H1 (cell line): ENCODE measurements around the gene FAM163A. TPM values are rescaled to one million over a fixed set of nuclear protein-coding genes. Genes with fewer than 3 reads are reported as not detected.

ENCODE experiments used
- CTCF ChIA-PET: fragments of 300-600 bp; sonication (Branson Sonifier 250); formaldehyde crosslinking; loops from one replicate; lab custom pipeline; 2021; ENCODE audit not compliant: partially characterized antibody; lab: Charles Lee
- POLR2A ChIA-PET: fragments of 300-600 bp; sonication (Branson Sonifier 250); formaldehyde crosslinking; loops from one replicate; lab custom pipeline; 2021; ENCODE audit warnings: inconsistent platforms; ENCODE audit not compliant: partially characterized antibody; lab: Charles Lee
- DNase-seq, 2 experiments: peaks; one replicate each; pipeline versions ENCODE4 v3.0.0 to v3.0.0-alpha.2; 2010 to 2022; ENCODE audit warnings: low spot score in 2 of 2, low read depth in 1 of 2, mixed read lengths in 1 of 2
- FAIRE-seq: peaks from 2 replicates; lab custom pipeline; 2011; peaks lifted over from hg19 to GRCh38; lab: Jason Lieb, UNC
- H2AFZ ChIP-seq: 2 replicates; pipeline ENCODE4 v1.8.1; 2012; ENCODE audit warnings: low read length, inconsistent platforms
- H2AK5ac ChIP-seq: 2 replicates; pipeline ENCODE4 v1.6.1; 2013; ENCODE audit warnings: low read depth, low read length
- H2BK120ac ChIP-seq: replicated peaks from 2 replicates; pipeline ENCODE3; 2013; ENCODE audit warnings: low read depth, low read length, inconsistent platforms
- H2BK12ac ChIP-seq: 2 replicates; pipeline ENCODE4 v1.6.1; 2013; ENCODE audit warnings: low read depth, low read length
- H2BK15ac ChIP-seq: 2 replicates; pipeline ENCODE4 v1.6.1; 2013; ENCODE audit warnings: low read length
- H2BK20ac ChIP-seq: 2 replicates; pipeline ENCODE4 v1.6.1; 2013; ENCODE audit warnings: low read length
- H2BK5ac ChIP-seq: 2 replicates; pipeline ENCODE4 v1.6.1; 2013; ENCODE audit warnings: low read depth, low read length
- H3K14ac ChIP-seq: 2 replicates; pipeline ENCODE4 v1.6.1; 2013; ENCODE audit warnings: inconsistent platforms; ENCODE audit not compliant: insufficient read length
- H3K18ac ChIP-seq: 2 replicates; pipeline ENCODE4 v1.6.1; 2013; ENCODE audit warnings: low read length; ENCODE audit errors: extremely low read depth
- H3K23ac ChIP-seq: 2 replicates; pipeline ENCODE4 v1.6.1; 2013; ENCODE audit warnings: inconsistent platforms; ENCODE audit not compliant: insufficient read length
- H3K23me2 ChIP-seq: 2 replicates; pipeline ENCODE4 v1.6.1; 2013; ENCODE audit warnings: low read depth, low read length
- H3K27ac ChIP-seq: 2 replicates; pipeline ENCODE4 v1.6.1; 2011; ENCODE audit warnings: low read depth, low read length, inconsistent platforms
- H3K27me3 ChIP-seq, 4 experiments: replicated peaks in 1 of 4; 1 replicate in 1 of 4; 2 replicates in 3 of 4; pipeline versions ENCODE4 v1.6.1 to v1.8.1; 2011 to 2013; ENCODE audit warnings: low read length in 3 of 4, mild to moderate bottlenecking in 3 of 4, inconsistent platforms in 2 of 4, mixed read lengths in 2 of 4, moderate library complexity in 1 of 4; ENCODE audit not compliant: control insufficient read depth in 3 of 4, insufficient read depth in 3 of 4; ENCODE audit errors: extremely low read depth in 1 of 4
- H3K36me3 ChIP-seq, 4 experiments: 2 replicates each; pipeline versions ENCODE4 v1.6.1 to v1.8.1; 2011 to 2013; ENCODE audit warnings: mild to moderate bottlenecking in 4 of 4, low read length in 3 of 4, moderate library complexity in 2 of 4, control low read depth in 1 of 4, inconsistent platforms in 1 of 4; ENCODE audit not compliant: insufficient read depth in 4 of 4, control insufficient read depth in 2 of 4
- H3K4ac ChIP-seq: replicated peaks from 2 replicates; pipeline ENCODE3; 2013; ENCODE audit warnings: low read length, low read depth, mixed read lengths, inconsistent platforms; ENCODE audit not compliant: insufficient read length
- H3K4me1 ChIP-seq, 4 experiments: replicated peaks in 1 of 4; 1 replicate in 1 of 4; 2 replicates in 3 of 4; pipeline versions ENCODE4 v1.6.1 to v1.8.1; 2011 to 2013; ENCODE audit warnings: low read length in 3 of 4, inconsistent platforms in 2 of 4, mixed read lengths in 1 of 4; ENCODE audit not compliant: insufficient read depth in 4 of 4, control insufficient read depth in 3 of 4
- H3K4me2 ChIP-seq, 2 experiments: 2 replicates each; pipeline versions ENCODE4 v1.6.1 to v1.8.1; 2011 to 2013; ENCODE audit warnings: low read depth in 2 of 2, low read length in 2 of 2, control low read depth in 1 of 2, inconsistent platforms in 1 of 2, mild to moderate bottlenecking in 1 of 2; ENCODE audit not compliant: insufficient read depth in 1 of 2
- H3K4me3 ChIP-seq, 4 experiments: fragments of 200-600, 300-600 bp in 1 of 4; sonication (generic), shearing (Covaris generic), sonication (Bioruptor Twin) in 1 of 4; 2 replicates each; pipeline versions ENCODE4 v1.5.1 to v1.8.1; 2011 to 2016; ENCODE audit warnings: low read length in 4 of 4, low read depth in 3 of 4, control low read depth in 2 of 4, inconsistent platforms in 2 of 4, mild to moderate bottlenecking in 2 of 4, mixed read lengths in 1 of 4, moderate library complexity in 1 of 4; ENCODE audit not compliant: insufficient read depth in 2 of 4; ENCODE audit errors: extremely low read depth in 1 of 4
- H3K56ac ChIP-seq: replicated peaks from 2 replicates; pipeline ENCODE3; 2013; ENCODE audit warnings: low read depth, mild to moderate bottlenecking, mixed read lengths, low read length, inconsistent platforms; ENCODE audit not compliant: insufficient read length
- H3K79me1 ChIP-seq: 2 replicates; pipeline ENCODE4 v1.6.1; 2013; ENCODE audit warnings: low read depth, low read length, control low read depth
- H3K79me2 ChIP-seq, 2 experiments: 2 replicates each; pipeline versions ENCODE4 v1.6.1 to v1.8.1; 2012 to 2013; ENCODE audit warnings: low read length in 2 of 2, mild to moderate bottlenecking in 2 of 2, inconsistent platforms in 1 of 2; ENCODE audit not compliant: insufficient read depth in 2 of 2, control insufficient read depth in 1 of 2
- H3K9ac ChIP-seq, 4 experiments: replicated peaks in 1 of 4; 1 replicate in 1 of 4; 2 replicates in 3 of 4; pipeline versions ENCODE4 v1.6.1 to v1.8.1; 2011 to 2013; ENCODE audit warnings: low read depth in 3 of 4, low read length in 3 of 4, control low read depth in 2 of 4, mild to moderate bottlenecking in 2 of 4, moderate library complexity in 2 of 4, inconsistent platforms in 1 of 4; ENCODE audit errors: extremely low read depth in 1 of 4
- H3K9me3 ChIP-seq, 2 experiments: 2 replicates each; pipeline versions ENCODE4 v1.6.1 to v1.8.1; 2012 to 2013; ENCODE audit warnings: mild to moderate bottlenecking in 2 of 2, moderate library complexity in 2 of 2, control low read depth in 1 of 2, inconsistent platforms in 1 of 2, low read depth in 1 of 2, low read length in 1 of 2, mixed read lengths in 1 of 2; ENCODE audit not compliant: insufficient read depth in 2 of 2
- H4K20me1 ChIP-seq, 2 experiments: replicated peaks in 1 of 2; 2 replicates each; pipeline versions ENCODE3 to v1.8.1; 2011 to 2013; ENCODE audit warnings: inconsistent platforms in 2 of 2, low read length in 2 of 2, mild to moderate bottlenecking in 1 of 2; ENCODE audit not compliant: insufficient read depth in 2 of 2, control insufficient read depth in 1 of 2
- H4K5ac ChIP-seq: 2 replicates; pipeline ENCODE4 v1.6.1; 2013; ENCODE audit warnings: low read length, low read depth, mixed read lengths, inconsistent platforms; ENCODE audit not compliant: insufficient read length
- H4K8ac ChIP-seq: 2 replicates; pipeline ENCODE4 v1.8.0; 2013; ENCODE audit warnings: mild to moderate bottlenecking, moderate library complexity, low read length, inconsistent platforms; ENCODE audit not compliant: insufficient read depth; ENCODE audit errors: extremely low read depth
- H4K91ac ChIP-seq: replicated peaks from 2 replicates; pipeline ENCODE3; 2013; ENCODE audit warnings: low read length, mixed read lengths, inconsistent platforms; ENCODE audit not compliant: insufficient read length
- EZH2 ChIP-seq: fragments of 200-600 bp; sonication (generic); IDR thresholded peaks from 2 replicates; pipeline ENCODE4 v1.7.1; 2012; ENCODE audit warnings: low read depth, mild to moderate bottlenecking, moderate library complexity, low read length, inconsistent platforms; ENCODE audit not compliant: severe bottlenecking
- NRF1 ChIP-seq: IDR thresholded peaks from 2 replicates; pipeline ENCODE4 v1.6.1; 2011; ENCODE audit warnings: mild to moderate bottlenecking, low read depth, low read length, improper control_type of control experiment
- WGBS, 2 experiments: shearing (Covaris generic) in 1 of 2; methylation state at CpG; one replicate each; pipeline versions ENCODE4 v1.1.6 to v1.1.7; 2013 to 2015; ENCODE audit warnings: low lambda C conversion rate in 2 of 2, mixed read lengths in 2 of 2, inconsistent platforms in 1 of 2, low coverage in 1 of 2, missing lambda C conversion rate in 1 of 2; ENCODE audit not compliant: insufficient replicate concordance in 2 of 2, insufficient coverage in 1 of 2, insufficient read length in 1 of 2; ENCODE audit errors: extremely low coverage in 1 of 2, missing lambda C conversion rate in 1 of 2; 5-methylcytosine and 5-hydroxymethylcytosine counted together
- polyA plus RNA-seq, 7 experiments: library from polyadenylated mRNA; depleted of rRNA in 3 of 7; stranded (reverse) in 5 of 7; unstranded in 2 of 7; fragments of >200 nt in 5 of 7; fragments of 200-250 nt in 2 of 7; gene quantifications; 1 replicate in 5 of 7; 2 replicates in 1 of 7; 4 replicates in 1 of 7; pipeline versions ENCODE4 v1.2.1 to v1.2.3, GENCODE V29; 2011 to 2013; ENCODE audit warnings: missing spikeins in 2 of 7, mixed read lengths in 2 of 7
- total RNA-seq: library from RNA; stranded (reverse); fragmentation: NEBNext Ultra II Directional; extraction: Animal tissue kit (Norgen Biotek cat#: 25700); gene quantifications from 2 replicates; pipeline ENCODE4 v1.2.1, GENCODE V29; 2021

The FAM163A gene
- total and polyA plus RNA-seq, 2 of the 8 experiments (the other 6 are each of a cell fraction or from before 2014, with no cell fraction given): 0.13 to 0.18 TPM

- ChIA-PET CTCF (interaction anchor here (0.6 to 5.0 kb wide), 10 partner anchors 9 to 441 kb away, joined by 3 to 26 read pairs (median 4); no protein-coding TSS in a partner anchor), POLR2A (no interaction called here)
- Histone ChIP-seq H3K18ac (no peak overlapping the region), H3K23ac (no peak overlapping the region), H4K8ac (no peak overlapping the region), H3K56ac (no peak overlapping the region), H3K4me3 (no peak overlapping the region), H4K5ac (no peak overlapping the region), H3K27ac (no peak overlapping the region), H4K91ac (no peak overlapping the region), H3K36me3 (no peaks in the 10 kb centered on the region), H3K79me1 (no peaks in the 10 kb centered on the region), H2BK20ac (no peak overlapping the region), H3K23me2 (no peaks in the 10 kb centered on the region), H2AK5ac (no peak overlapping the region), H3K14ac (no peak overlapping the region), H4K20me1 (no peaks in the 10 kb centered on the region), H2BK120ac (no peak overlapping the region), H3K9me3 (no peaks in the 10 kb centered on the region), H2BK15ac (no peak overlapping the region), H3K4me2 (no peak overlapping the region), H2AFZ (no peak overlapping the region), H3K9ac (no peak overlapping the region), H3K27me3 (peaks cover 0 to 2% (median 0%) of the 10 kb centered on the region in 4 experiments; a peak in 1 of 7 replicates), H3K4me1 (no peaks in the 10 kb centered on the region; a peak in 1 of 7 replicates), H2BK12ac (no peak overlapping the region), H3K4ac (no peak overlapping the region), H3K79me2 (no peaks in the 10 kb centered on the region), H2BK5ac (no peak overlapping the region)
- 89% methylated on average over 4 of the region's 4 CpGs; no CpG with 5 or more reads in 1 of the 2 experiments for WGBS, 2 experiments
- DNase-seq (no peak), FAIRE-seq (no peak)
- TF ChIP-seq NRF1: no peak
- no peak for TF ChIP-seq EZH2
Observed at GRCh38 chr1:179773264-179773663, 30.2 kb downstream of the FAM163A start.
